GM18868 (cell line): ENCODE results near the gene MAFG.

Experiments
- ATAC-seq: cut with Tn5 transposase; IDR thresholded peaks from one replicate; pipeline ENCODE4 v1.9.1; 2021; ENCODE audit warnings: mild to moderate bottlenecking, moderate library complexity; ENCODE audit not compliant: unreplicated experiment

MAFG gene

GRCh38 chr17:81924557-81925532 is 2.7 kb downstream of the MAFG start:
- no peak for ATAC-seq

DNA sequence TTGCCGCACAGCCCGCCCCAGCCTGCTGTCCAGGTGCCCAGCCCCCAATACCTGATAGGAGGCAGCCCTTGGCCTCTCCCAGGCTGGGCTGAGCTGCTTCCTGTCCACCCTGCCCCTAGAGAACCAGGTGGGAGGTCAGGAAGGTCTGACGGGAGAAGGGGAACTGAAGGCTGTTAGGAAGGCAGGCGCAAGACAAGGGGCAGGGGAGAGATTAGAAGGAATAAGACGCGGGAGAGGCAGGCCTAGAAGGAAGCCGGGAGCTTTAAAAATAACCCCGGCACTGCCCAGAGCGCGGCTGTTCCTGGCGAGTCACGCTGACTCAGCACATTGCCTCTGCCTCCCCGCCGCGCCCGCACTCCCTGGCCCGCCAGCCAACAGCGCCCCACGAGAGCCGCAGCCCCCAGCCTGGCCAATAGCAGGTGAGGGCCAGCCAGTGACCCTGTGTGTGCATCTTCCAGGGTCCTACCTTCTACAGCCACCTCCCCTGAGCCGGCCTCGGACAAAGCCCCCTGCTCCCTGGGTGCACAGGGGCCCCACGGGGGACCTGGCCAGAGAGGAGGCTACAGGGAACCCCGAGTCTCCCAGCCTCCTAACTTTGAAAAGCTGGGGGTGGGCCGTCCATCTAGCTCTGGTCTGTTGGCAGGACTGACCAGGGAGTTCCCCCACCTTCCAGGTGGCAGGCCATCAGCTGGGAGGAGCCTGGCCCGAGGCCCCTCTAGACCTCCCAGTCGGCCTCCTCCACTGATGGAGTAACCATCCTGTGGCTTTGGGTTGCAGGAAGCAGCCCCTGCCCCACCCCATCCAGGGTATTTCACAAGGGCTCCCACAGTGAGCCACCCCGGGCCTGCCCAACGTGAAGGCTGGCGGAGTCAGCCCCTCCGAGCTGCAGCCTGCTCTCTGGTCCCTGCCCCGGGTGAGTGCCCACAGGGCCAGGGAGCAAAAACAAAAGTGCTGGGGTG is 4.0 kb downstream of the MAFG start:
- no peak for ATAC-seq

DNA sequence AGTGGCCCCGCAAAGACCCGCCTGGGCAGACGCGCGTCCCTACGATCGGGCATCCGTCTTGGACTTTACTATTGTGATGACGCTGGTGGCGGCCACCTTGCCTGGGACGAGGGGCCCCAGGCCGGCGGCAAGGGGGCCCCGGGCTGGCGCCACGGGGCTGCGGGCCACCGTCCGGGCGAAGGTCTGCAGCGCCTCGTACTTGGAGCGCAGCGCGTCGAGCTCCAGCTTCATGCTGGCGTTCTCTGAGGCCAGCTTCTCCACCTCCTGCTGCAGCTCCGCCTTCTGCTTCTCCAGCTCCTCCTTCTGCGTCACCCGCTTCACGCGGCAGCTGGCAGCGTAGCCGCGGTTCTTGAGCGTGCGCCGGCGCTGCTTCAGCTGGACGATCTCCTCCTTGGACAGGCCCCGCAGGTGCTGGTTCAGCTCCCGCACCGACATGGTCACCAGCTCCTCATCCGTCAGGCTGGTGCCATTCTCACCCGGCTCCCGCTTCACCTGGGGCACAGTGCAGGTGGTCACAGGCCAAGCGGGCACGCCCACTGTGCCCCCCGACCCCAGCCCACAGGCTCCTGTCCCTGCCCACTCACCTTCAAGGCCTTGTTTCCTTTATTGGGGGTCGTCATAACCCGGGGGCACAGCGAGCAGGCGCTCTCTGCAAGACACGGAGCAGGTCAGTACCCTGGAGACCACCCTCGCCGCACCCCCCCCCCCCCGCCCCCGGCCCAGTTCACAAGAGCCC is 4.8 kb downstream of the MAFG start:
- ATAC-seq = no peak

- no peak for ATAC-seq
These were observed 5.5 kb downstream of the MAFG start for GRCh38 chr17:81921996-81922565.

GRCh38 chr17:81921537-81921862 is 6.0 kb downstream of the MAFG start:
- no peak for ATAC-seq

- ATAC-seq = no peak
These were observed 6.7 kb downstream of the MAFG start for GRCh38 chr17:81920612-81921536.

DNA sequence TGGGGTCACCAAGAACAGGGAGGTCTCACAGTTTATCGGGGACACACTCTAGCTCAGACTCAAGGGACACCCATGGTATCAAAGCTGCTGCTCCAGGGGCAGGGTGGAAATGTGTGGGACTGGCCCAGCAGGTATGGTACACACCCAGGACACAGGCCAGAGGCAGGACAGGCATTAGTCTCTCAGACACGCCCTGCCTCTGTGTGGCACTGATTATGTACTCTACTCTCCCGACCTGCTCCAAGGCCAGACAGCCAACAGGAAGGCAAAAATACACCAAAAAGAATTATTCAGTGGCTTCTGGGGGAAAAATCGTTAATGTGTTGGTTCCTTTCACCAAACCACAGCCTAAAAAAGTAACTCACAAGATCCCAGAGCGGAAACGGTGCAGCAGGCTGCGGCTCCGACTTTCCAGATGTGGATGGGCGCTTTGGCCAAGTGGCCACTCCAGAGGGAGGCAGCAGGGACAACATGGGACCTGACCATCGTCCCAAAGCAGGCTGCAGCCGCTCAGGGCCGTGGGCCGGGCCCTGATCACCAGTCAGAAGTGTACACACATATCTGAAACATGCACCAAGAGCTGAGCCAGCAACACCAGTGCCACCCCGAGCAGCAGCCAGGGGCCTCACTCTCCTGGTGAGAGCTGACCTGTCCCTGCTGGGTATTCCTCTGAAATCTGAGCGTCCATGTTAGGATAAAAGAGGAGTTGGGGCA is 8.5 kb downstream of the MAFG start:
- ATAC-seq = no peak

- peak; percentile 14 for ATAC-seq
These were observed 9.2 kb downstream of the MAFG start for GRCh38 chr17:81918333-81918669.

DNA sequence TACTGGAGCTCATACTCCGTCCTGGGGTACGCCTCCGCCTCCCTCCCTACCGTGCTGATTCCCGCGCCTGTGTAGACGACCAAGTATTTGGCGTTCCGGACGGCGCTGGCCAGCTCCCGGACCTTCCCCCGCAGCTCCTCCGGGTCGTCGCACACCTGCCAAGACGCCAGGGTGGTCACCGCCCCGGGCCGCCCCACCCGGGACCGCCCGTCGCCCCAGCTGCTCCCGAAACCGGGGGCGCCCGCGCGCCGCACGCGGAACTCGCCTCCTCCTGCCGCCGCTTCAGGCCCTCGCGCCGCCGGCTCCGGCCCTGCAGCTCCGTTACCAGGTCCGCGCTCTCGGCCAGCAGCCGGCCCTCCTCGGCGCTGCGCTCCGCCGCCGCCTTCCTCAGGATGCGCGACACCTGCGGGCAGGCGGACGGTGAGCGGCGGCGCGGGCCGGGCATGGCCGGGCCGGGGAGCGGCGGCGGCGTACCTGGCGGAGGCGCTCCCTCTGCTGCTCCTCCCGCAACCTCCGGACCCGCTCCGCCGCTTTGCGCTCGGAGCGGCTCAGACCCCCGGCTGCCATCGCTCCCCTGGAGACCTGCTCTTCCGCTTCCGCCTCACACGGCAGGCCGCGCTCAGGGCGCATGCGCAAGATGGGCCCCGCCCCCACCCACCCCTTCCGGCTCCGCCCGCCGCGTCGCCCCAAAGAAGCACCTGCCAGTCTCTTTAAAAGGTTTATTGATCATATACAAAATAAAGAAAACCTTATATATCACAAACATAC is 9.8 kb downstream of the MAFG start, which contains the start of gene SIRT7:
Gene SIRT7, minus strand, starts transcription at position 612 of the 768 bp plus-strand sequence. Its CDS starts 45 bp downstream, at position 567.
- peak; percentile 70 for ATAC-seq

- no peak for ATAC-seq
These were observed 11.1 kb downstream of the MAFG start for GRCh38 chr17:81916234-81917001.

DNA sequence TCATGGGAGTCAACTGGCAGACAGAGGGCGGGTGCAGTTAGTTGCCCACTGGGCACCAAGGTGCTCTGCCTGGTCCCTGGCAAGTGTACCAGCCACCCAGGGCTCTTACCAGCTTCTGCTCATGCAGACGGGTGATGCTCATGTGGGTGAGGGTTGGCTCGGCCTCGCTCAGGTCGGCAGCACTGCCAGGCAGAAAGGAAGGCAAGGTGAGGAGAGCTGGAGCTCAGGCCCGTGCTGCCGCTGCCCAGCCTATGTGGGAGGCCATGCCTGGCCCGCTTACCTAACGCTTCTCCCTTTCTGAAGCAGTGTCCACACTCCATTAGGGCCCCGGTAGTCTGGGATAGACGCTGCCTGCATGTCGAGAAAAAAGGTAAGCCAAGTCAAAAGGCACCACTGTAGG is 12.2 kb downstream of the MAFG start:
- no peak for ATAC-seq

- ATAC-seq = no peak
These were observed 13.3 kb downstream of the MAFG start for GRCh38 chr17:81914103-81914850.

DNA sequence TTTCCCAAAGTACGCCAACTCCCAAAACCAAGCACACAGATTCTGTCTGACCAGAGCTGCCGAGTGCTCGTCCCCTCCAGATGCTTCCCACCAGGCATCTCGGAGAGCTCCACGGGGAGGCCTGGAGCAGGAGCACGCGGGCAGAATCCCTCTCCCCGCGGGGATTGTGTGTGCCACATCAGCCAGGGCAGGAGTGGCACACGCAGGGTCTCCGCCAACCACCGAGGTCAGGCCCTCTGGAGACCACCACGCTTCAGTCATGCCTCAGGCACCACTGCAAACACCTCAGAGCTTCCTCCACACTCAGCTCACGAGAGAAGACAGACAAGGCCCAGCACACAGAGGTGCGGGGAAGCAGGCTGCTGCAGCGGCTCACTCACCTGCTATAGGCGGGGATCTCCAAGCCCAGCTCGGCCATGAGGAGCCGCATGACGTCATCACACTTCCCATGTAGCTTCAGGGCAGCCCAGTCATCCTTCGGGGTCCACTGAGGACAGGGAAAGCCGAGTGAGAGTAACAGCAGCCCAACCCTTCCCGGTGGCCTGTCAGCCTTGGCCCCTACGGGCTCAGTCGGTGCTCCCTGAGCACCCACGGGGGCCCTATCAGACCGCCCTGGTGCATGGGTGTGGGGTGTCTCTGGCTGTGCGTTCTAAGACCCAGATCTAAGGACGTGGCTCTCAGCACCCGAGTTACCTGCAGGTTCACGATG is 14.0 kb downstream of the MAFG start:
- ATAC-seq = no peak

DNA sequence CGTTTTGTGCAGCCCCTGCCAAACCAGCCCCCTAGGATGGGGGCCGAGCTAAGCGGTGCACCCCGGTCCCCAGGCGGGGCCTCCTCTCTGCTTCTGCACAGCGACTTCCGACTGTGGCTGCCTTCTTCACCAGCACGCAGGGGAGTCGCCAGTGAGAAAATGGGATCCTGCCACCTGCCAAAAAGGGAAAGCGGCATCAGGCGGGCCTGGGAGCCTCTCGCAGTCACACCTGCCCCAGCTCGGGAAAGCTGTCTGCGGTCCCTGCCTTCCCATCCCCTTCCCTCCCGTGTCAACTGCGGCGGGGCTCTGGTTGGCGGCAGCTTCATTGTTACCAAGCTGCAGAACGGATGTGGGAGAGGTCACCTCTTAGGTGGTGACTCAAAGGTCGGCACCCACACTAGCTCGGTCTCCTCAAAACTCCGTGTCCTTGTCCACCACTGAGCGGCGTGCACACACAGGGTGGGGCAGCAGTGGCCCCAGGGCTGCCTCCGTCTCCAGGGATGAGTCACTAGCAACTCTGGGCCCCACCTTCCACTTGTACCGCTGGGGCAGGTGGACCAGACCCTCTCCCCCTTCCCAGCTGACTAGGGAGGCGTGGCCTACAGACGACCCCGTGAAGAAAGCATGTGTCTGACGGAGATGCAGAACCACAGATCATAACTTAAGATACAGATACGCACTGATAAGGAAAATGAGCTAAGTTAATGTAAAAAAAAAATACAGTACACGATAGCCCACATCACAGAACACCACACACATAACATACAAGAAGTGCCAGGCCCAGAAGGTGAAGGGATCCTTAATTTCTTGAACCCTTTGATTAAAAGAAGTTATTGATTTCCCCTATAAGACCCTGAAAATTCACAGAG is 14.9 kb downstream of the MAFG start:
- ATAC-seq = no peak

- ATAC-seq = no peak
These were observed 15.6 kb downstream of the MAFG start for GRCh38 chr17:81911969-81912368.
